Neural progenitor cell (in vitro differentiated cells): ENCODE measurements around the gene ATE1.

ENCODE experiments used
- EZH2 ChIP-seq: fragments of 200-600 bp; sonication (generic); IDR thresholded peaks from 2 replicates; pipeline ENCODE4 v1.6.1; 2017; ENCODE audit warnings: antibody characterized with exemption, mild to moderate bottlenecking, moderate library complexity
- EZH2phosphoT487 ChIP-seq: fragments of 200-600 bp; sonication (generic); IDR thresholded peaks from 2 replicates; pipeline ENCODE4 v1.6.1; 2017; ENCODE audit warnings: antibody characterized with exemption
- TF ChIP-seq, protein P1 (sequence below): fragments of 200-600 bp; sonication (generic); IDR thresholded peaks from 2 replicates; pipeline ENCODE4 v1.5.1; 2017; ENCODE audit warnings: antibody characterized with exemption, mild to moderate bottlenecking

DNA sequence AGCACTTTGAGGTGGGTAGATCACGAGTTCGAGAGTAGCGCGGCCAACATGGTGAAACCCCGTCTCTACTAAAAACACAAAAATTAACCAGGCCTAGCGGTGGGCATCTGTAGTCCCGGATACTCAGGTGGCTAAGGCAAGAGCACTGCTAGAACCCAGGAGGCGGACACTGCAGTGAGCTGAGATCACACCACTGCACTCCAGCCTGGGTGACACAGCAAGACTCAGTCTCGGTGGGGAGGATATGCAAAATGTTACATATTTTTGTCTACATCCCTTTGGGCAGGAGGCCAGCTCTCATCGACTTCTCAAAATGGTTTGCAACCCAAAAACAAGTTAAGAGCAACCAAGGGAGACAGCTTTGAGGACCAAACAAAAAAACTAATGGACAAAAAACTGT is 8.2 kb downstream of the ATE1 start:
- TF ChIP-seq, protein P1, sequence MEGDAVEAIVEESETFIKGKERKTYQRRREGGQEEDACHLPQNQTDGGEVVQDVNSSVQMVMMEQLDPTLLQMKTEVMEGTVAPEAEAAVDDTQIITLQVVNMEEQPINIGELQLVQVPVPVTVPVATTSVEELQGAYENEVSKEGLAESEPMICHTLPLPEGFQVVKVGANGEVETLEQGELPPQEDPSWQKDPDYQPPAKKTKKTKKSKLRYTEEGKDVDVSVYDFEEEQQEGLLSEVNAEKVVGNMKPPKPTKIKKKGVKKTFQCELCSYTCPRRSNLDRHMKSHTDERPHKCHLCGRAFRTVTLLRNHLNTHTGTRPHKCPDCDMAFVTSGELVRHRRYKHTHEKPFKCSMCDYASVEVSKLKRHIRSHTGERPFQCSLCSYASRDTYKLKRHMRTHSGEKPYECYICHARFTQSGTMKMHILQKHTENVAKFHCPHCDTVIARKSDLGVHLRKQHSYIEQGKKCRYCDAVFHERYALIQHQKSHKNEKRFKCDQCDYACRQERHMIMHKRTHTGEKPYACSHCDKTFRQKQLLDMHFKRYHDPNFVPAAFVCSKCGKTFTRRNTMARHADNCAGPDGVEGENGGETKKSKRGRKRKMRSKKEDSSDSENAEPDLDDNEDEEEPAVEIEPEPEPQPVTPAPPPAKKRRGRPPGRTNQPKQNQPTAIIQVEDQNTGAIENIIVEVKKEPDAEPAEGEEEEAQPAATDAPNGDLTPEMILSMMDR, result no peak
- TF ChIP-seq EZH2phosphoT487 (no peak), EZH2 (no peak)
